Measurements from ENCODE around the gene RNF32.
"Not testable (repeated sequence)": the region's sequence is repeated elsewhere in the genome, so short reads cannot be mapped to it uniquely, and the experiment has no call there.

The RNF32 gene

GRCh38 chr7:156642306-156643045, 1.9 kb downstream of the RNF32 start:
- no peak for DNase-seq (ENCODE audit: low read depth)

GRCh38 chr7:156647330-156647729, 6.8 kb downstream of the RNF32 start:
- DNase-seq (ENCODE audit: low read depth): not testable (repeated sequence)

- DNase-seq (ENCODE audit: low read depth): no peak
These were observed 9.5 kb downstream of the RNF32 start for GRCh38 chr7:156650042-156650441.

GRCh38 chr7:156651474-156651873, 10.9 kb downstream of the RNF32 start:
- DNase-seq (ENCODE audit: low read depth): no peak

- no peak for DNase-seq (ENCODE audit: low read depth)
These were observed 12.5 kb downstream of the RNF32 start for GRCh38 chr7:156652886-156653568.

GRCh38 chr7:156654511-156655234, 14.1 kb downstream of the RNF32 start:
- DNase-seq (ENCODE audit: low read depth): no peak

GRCh38 chr7:156655251-156655650, 14.7 kb downstream of the RNF32 start:
- DNase-seq (ENCODE audit: low read depth): no peak

- DNase-seq (ENCODE audit: low read depth): no peak
These were observed 15.4 kb downstream of the RNF32 start for GRCh38 chr7:156655983-156656382.

GRCh38 chr7:156656598-156656997, 16.0 kb downstream of the RNF32 start:
- DNase-seq (ENCODE audit: low read depth): no peak

GRCh38 chr7:156657681-156658080, 17.1 kb downstream of the RNF32 start:
- no peak for DNase-seq (ENCODE audit: low read depth)

- DNase-seq (ENCODE audit: low read depth): no peak
These were observed 18.6 kb downstream of the RNF32 start for GRCh38 chr7:156659203-156659602.

GRCh38 chr7:156659961-156660360, 19.4 kb downstream of the RNF32 start:
- no peak for DNase-seq (ENCODE audit: low read depth)

GRCh38 chr7:156661637-156662036, 21.1 kb downstream of the RNF32 start:
- no peak for DNase-seq (ENCODE audit: low read depth)

GRCh38 chr7:156662277-156662676, 21.7 kb downstream of the RNF32 start:
- no peak for DNase-seq (ENCODE audit: low read depth)

- DNase-seq (ENCODE audit: low read depth): no peak
These were observed 24.5 kb downstream of the RNF32 start for GRCh38 chr7:156665101-156665500.

GRCh38 chr7:156666368-156667109, 26.0 kb downstream of the RNF32 start:
- DNase-seq (ENCODE audit: low read depth): no peak

GRCh38 chr7:156667110-156667426, 26.5 kb downstream of the RNF32 start:
- DNase-seq (ENCODE audit: low read depth): no peak

- no peak for DNase-seq (ENCODE audit: low read depth)
These were observed 27.7 kb downstream of the RNF32 start for GRCh38 chr7:156668130-156668741.

- DNase-seq (ENCODE audit: low read depth): no peak
These were observed 28.7 kb downstream of the RNF32 start for GRCh38 chr7:156669035-156669828.

- no peak for DNase-seq (ENCODE audit: low read depth)
These were observed 32.9 kb downstream of the RNF32 start for GRCh38 chr7:156673454-156673853.

GRCh38 chr7:156673902-156674301, 33.3 kb downstream of the RNF32 start:
- DNase-seq (ENCODE audit: low read depth): no peak

Measured in stimulated activated CD8-positive, alpha-beta memory T cell treated with anti-CD3 and anti-CD28 coated beads, Interleukin-4, amount 100 ng/mL, for 24 hours (primary cell).